ENCODE results near the gene ACO2. TPM values are rescaled to one million over a fixed set of nuclear protein-coding genes. Genes with fewer than 3 reads are reported as not detected.

Gene ACO2
- total and polyA plus RNA-seq, 10 of the 15 experiments (the other 5 are each of a cell fraction or from before 2014, with no cell fraction given) = 21.4 to 214 (median 88.5) TPM

DNA sequence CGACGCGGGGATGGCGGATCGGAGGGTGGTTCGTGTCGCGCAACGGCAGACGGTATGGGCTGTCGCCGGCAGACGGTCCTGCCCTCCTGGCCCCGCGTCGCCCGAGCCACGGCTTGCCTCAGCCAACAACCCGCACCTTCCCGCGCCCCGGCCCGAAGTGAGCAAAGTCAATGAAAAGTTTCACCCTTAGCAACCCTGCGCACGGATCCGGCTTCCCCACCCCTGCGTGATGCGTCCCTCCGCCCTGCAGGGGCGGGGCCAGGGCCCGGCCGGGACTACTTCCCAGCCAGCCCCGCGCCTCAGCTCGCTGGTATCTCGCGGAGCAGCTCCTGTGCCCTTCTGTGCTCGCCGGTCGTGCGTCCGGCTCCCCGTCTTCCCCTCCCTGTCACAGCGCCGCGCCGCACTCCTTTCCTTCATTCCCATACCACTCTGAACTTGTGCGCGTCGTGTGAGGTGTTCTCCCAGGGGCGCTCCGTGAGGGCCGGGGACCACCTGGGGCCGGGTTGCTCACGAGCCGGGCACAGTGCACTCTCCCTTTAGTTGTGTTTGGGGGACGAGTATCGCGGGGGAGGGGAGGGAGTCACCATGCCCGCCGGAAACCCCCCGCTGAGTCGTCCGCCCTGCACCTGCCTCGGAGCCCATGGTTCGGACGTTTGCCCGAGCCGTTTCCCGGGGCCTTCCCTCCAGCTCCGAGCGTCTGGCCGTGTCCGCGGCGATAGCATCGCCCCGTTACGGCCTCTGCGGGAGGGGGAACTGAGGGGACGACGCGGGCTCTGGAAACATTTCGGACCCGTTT is 22.1 kb upstream of the ACO2 start, which contains the start of gene TOB2 (continued):
- TF ChIP-seq E2F8 (IDR thresholded peaks at IDR 0.05; ENCODE audit: low read depth, partially characterized antibody) (peak; percentile 22), GATAD2B (conservative IDR thresholded peaks at IDR 0.05; ENCODE audit: low read depth) (peak; percentile 71; the same call in 1 of the 2 replicates), ZNF592 (IDR thresholded peaks at IDR 0.05) (0 out of 2 replicates have a peak, but pooled peaks have one; percentile 31), CBX3 (IDR thresholded peaks at IDR 0.05; ENCODE audit: borderline replicate concordance, low read depth) (no peak), RFX5 (IDR thresholded peaks at IDR 0.05; ENCODE audit: low read depth, low read length) (peak; percentile 71; the same call in 1 of the 2 replicates), ZZZ3 (IDR thresholded peaks at IDR 0.05; ENCODE audit: control insufficient read depth, insufficient read length, low read depth) (no peak), RELB (IDR thresholded peaks at IDR 0.05; ENCODE audit: low read depth) (peak; percentile 91), FOXK2 (IDR thresholded peaks at IDR 0.05) (peak; percentile 40; the same call in 1 of the 2 replicates), IKZF2 (IDR thresholded peaks at IDR 0.05) (peak; percentile 48 to 86), NR2C1 (IDR thresholded peaks at IDR 0.05) (peak; percentile 69), TCF12 (IDR thresholded peaks at IDR 0.05; ENCODE audit: low read depth, low read length) (peak; percentile 77), KAT2A (conservative IDR thresholded peaks at IDR 0.05; ENCODE audit: control insufficient read depth, low read depth, low read length) (no peak), HDAC6 (IDR thresholded peaks at IDR 0.05; ENCODE audit: unreplicated experiment) (no peak)
- TF ChIP-seq, protein P1, sequence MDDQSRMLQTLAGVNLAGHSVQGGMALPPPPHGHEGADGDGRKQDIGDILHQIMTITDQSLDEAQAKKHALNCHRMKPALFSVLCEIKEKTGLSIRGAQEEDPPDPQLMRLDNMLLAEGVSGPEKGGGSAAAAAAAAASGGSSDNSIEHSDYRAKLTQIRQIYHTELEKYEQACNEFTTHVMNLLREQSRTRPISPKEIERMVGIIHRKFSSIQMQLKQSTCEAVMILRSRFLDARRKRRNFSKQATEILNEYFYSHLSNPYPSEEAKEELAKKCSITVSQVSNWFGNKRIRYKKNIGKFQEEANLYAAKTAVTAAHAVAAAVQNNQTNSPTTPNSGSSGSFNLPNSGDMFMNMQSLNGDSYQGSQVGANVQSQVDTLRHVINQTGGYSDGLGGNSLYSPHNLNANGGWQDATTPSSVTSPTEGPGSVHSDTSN (IDR thresholded peaks at IDR 0.05; ENCODE audit: insufficient replicate concordance, low read depth, low read length) = peak; percentile 91
- TF ChIP-seq, protein P2, sequence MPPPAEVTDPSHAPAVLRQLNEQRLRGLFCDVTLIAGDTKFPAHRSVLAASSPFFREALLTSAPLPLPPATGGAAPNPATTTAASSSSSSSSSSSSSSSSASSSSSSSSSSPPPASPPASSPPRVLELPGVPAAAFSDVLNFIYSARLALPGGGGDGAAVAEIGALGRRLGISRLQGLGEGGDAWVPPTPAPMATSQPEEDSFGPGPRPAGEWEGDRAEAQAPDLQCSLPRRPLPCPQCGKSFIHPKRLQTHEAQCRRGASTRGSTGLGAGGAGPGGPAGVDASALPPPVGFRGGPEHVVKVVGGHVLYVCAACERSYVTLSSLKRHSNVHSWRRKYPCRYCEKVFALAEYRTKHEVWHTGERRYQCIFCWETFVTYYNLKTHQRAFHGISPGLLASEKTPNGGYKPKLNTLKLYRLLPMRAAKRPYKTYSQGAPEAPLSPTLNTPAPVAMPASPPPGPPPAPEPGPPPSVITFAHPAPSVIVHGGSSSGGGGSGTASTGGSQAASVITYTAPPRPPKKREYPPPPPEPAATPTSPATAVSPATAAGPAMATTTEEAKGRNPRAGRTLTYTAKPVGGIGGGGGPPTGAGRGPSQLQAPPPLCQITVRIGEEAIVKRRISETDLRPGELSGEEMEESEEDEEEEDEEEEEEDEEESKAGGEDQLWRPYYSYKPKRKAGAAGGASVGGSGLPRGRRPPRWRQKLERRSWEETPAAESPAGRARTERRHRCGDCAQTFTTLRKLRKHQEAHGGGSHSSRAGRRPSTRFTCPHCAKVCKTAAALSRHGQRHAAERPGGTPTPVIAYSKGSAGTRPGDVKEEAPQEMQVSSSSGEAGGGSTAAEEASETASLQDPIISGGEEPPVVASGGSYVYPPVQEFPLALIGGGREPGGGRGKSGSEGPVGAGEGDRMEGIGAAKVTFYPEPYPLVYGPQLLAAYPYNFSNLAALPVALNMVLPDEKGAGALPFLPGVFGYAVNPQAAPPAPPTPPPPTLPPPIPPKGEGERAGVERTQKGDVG (CRISPR knock-in tag; IDR thresholded peaks at IDR 0.05) = no peak

All from GM12878 (cell line).